PC-9 (cell line): ENCODE results near the gene CCDC88C. TPM values are rescaled to one million over a fixed set of nuclear protein-coding genes. Genes with fewer than 3 reads are reported as not detected.
A peak's percentile ranks its signal among the peaks of the same experiment; 100 is the strongest.

Source experiments
- BruUV-seq: library from RNA; stranded (reverse); fragments of 400-500 nt; replicated peaks from 2 replicates; lab custom pipeline; 2021; lab: Mats Ljungman, UMichigan
- CTCF ChIA-PET: fragments of 300-600 bp; sonication (Branson Sonifier 250); formaldehyde crosslinking; loops from one replicate; lab custom pipeline; 2022; ENCODE audit warnings: antibody characterized with exemption; lab: Charles Lee
- POLR2A ChIA-PET: fragments of 300-600 bp; sonication (Branson Sonifier 250); formaldehyde crosslinking; loops from one replicate; lab custom pipeline; 2022; ENCODE audit warnings: antibody characterized with exemption; ENCODE audit not compliant: unreplicated experiment; lab: Charles Lee
- DNase-seq, 2 experiments: peaks; one replicate each; pipeline versions ENCODE4 v3.0.0 to v3.0.0-alpha.2; 2015 to 2022; ENCODE audit warnings: mixed read lengths in 1 of 2
- H2AFZ ChIP-seq: fragments of 200-600 bp; sonication (generic); 2 replicates; pipeline ENCODE4 v1.8.1; 2017; ENCODE audit warnings: antibody characterized with exemption
- H3F3A ChIP-seq: fragments of 200-600 bp; sonication (generic); 2 replicates; pipeline ENCODE4 v1.8.1; 2017; ENCODE audit warnings: antibody characterized with exemption, mild to moderate bottlenecking, low read depth; ENCODE audit not compliant: insufficient read depth
- H3K27ac ChIP-seq: fragments of 200-600 bp; sonication (generic); 2 replicates; pipeline ENCODE4 v1.6.1; 2016; ENCODE audit warnings: mixed run types
- H3K27me3 ChIP-seq: fragments of 200-600 bp; sonication (generic); 2 replicates; pipeline ENCODE4 v1.6.1; 2016; ENCODE audit warnings: low read depth, mixed run types; ENCODE audit not compliant: insufficient read depth
- H3K36me3 ChIP-seq: fragments of 200-600 bp; sonication (generic); 2 replicates; pipeline ENCODE4 v1.6.1; 2016; ENCODE audit warnings: low read depth, mixed run types
- H3K4me1 ChIP-seq: fragments of 200-600 bp; sonication (generic); replicated peaks from 2 replicates; pipeline ENCODE4 v1.6.1; 2016; ENCODE audit warnings: mixed run types; ENCODE audit not compliant: insufficient read depth
- H3K4me2 ChIP-seq: fragments of 200-600 bp; sonication (generic); 2 replicates; pipeline ENCODE4 v1.6.1; 2017; ENCODE audit warnings: mixed run types
- H3K4me3 ChIP-seq: fragments of 200-600 bp; sonication (generic); 2 replicates; pipeline ENCODE4 v1.6.1; 2016; ENCODE audit warnings: mixed run types
- H3K79me2 ChIP-seq: fragments of 200-600 bp; sonication (generic); 2 replicates; pipeline ENCODE4 v1.6.1; 2017; ENCODE audit warnings: low read depth, mixed run types
- H3K9me2 ChIP-seq: fragments of 200-600 bp; sonication (generic); 2 replicates; pipeline ENCODE4 v1.8.1; 2017; ENCODE audit warnings: mild to moderate bottlenecking; ENCODE audit not compliant: insufficient read depth
- H3K9me3 ChIP-seq: fragments of 200-600 bp; sonication (generic); 2 replicates; pipeline ENCODE4 v1.8.1; 2016; ENCODE audit warnings: low read depth; ENCODE audit not compliant: insufficient read depth
- H4K20me1 ChIP-seq: fragments of 200-600 bp; sonication (generic); 2 replicates; pipeline ENCODE4 v1.8.1; 2017; ENCODE audit not compliant: insufficient read depth
- EZH2 ChIP-seq: fragments of 200-600 bp; sonication (generic); IDR thresholded peaks from 2 replicates; pipeline ENCODE4 v1.8.0; 2017; ENCODE audit warnings: antibody characterized with exemption, low read depth
- intact Hi-C: fragments of 100-400 bp; cut with micrococcal nuclease; formaldehyde crosslinking; loops from one replicate; pipeline ENCODE4 v1.10.0; 2022; ENCODE audit not compliant: unreplicated experiment
- total RNA-seq: library from RNA; stranded (reverse); gene quantifications from 2 replicates; pipeline ENCODE4 v1.2.3, GENCODE V29; 2021
- TF ChIP-seq, protein P1 (sequence below): fragments of 200-600 bp; sonication (generic); conservative IDR thresholded peaks from 2 replicates; pipeline ENCODE4 v1.6.1; 2017; ENCODE audit warnings: mixed run types, antibody characterized with exemption, mild to moderate bottlenecking, moderate library complexity

Gene CCDC88C
- total RNA-seq, 1 experiment from 2014 or later, result 7.4 TPM

DNA sequence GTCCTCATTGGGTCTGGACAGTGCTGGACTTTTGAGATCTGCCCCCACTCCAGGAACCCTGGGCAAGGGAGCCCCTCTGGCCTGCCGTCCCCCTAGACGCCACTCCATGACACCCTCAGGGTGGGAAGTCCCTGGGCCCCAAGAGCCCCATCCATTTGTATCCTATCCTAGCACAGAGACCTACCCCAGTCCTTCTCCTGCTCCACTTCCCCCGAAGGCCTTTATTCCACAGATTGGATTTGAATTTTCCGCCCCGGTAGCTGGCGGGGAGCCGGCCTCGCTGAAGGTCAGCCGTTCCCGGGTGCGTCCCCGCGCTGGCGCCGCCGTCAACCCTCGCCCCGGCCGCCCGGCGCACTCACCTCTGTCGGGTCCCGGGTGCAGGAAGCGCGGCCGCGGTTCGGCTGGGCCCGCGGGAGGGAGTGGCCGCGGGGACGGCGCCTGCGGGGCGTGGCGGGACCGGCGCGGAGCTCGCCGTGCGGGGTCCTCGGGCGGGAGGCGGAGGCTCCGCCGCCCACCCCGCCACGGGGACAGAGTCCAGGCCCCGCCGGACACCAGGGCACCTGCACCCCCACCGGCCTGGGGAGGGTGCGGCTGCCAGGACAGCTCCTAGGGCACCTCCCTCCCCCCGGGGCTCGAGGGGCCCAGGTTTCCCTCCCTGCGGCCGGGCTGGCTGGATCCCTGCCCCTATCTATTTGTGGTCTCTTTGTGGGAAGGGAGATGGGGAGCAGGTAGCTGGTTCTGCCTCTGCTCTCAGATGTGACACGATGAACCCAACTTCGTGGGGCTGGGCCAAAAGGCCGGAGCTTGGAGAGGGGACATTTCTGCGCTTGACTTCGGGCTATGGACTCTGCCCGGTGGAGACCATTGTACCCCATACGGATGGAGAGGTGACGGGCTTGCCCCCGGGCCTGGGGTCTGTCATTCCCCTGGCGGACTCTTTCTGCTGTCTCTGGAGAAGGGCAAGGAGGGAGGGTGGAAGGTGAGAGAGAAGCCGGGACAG is 153.2 kb downstream of the CCDC88C start:
- no peak overlapping the region for H3K4me3 ChIP-seq
- no peak overlapping the region for H2AFZ ChIP-seq
- no peaks in the 10 kb centered on the region for H4K20me1 ChIP-seq
- H3F3A ChIP-seq, result no peaks in the 10 kb centered on the region
- H3K36me3 ChIP-seq, result no peaks in the 10 kb centered on the region
- TF ChIP-seq, protein P1, sequence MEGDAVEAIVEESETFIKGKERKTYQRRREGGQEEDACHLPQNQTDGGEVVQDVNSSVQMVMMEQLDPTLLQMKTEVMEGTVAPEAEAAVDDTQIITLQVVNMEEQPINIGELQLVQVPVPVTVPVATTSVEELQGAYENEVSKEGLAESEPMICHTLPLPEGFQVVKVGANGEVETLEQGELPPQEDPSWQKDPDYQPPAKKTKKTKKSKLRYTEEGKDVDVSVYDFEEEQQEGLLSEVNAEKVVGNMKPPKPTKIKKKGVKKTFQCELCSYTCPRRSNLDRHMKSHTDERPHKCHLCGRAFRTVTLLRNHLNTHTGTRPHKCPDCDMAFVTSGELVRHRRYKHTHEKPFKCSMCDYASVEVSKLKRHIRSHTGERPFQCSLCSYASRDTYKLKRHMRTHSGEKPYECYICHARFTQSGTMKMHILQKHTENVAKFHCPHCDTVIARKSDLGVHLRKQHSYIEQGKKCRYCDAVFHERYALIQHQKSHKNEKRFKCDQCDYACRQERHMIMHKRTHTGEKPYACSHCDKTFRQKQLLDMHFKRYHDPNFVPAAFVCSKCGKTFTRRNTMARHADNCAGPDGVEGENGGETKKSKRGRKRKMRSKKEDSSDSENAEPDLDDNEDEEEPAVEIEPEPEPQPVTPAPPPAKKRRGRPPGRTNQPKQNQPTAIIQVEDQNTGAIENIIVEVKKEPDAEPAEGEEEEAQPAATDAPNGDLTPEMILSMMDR, result no peak
- no peak for TF ChIP-seq EZH2
- POLR2A ChIA-PET, result no interaction called here
- no peak overlapping the region for H3K27ac ChIP-seq
- DNase-seq, result peak in 1 of 2 experiments; percentile 2
- intact Hi-C loops, result no loop called here
- no TSS peak for BruUV-seq
- H3K27me3 ChIP-seq, result no peaks in the 10 kb centered on the region
- H3K9me3 ChIP-seq, result no peaks in the 10 kb centered on the region
- H3K9me2 ChIP-seq, result no peaks in the 10 kb centered on the region
- H3K4me1 ChIP-seq, result no peaks in the 10 kb centered on the region
- H3K4me2 ChIP-seq, result no peak overlapping the region
- no peaks in the 10 kb centered on the region for H3K79me2 ChIP-seq
- CTCF ChIA-PET, result no interaction called here

DNA sequence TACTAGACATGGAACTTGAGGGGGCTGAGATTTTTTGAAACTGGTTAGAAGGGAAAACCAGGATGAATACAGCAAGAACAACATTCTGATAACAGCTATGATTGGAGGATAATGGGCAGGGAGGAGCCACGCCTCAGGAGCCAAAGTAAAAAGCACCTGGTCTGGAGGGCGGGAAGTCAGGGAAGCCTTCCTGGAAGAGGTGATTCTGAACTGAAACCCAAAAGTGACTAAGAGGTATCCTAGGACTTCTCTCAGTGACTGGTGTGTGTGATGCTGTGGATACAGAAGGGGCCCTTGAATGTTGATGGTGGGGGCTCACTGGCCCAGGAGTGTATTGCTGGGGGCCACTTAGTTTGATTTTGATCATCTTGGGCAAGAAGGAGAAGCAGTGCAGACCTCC is 154.3 kb downstream of the CCDC88C start:
- Histone ChIP-seq H4K20me1 (no peaks in the 10 kb centered on the region), H3K4me2 (no peak overlapping the region), H3K27ac (no peak overlapping the region), H3K4me1 (no peaks in the 10 kb centered on the region), H3F3A (no peaks in the 10 kb centered on the region), H3K27me3 (no peaks in the 10 kb centered on the region), H3K4me3 (no peak overlapping the region), H2AFZ (no peak overlapping the region), H3K9me2 (no peaks in the 10 kb centered on the region), H3K36me3 (no peaks in the 10 kb centered on the region), H3K9me3 (no peaks in the 10 kb centered on the region), H3K79me2 (no peaks in the 10 kb centered on the region)
- DNase-seq, result no peak
- intact Hi-C loops, result no loop called here
- POLR2A ChIA-PET, result no interaction called here
- CTCF ChIA-PET, result no interaction called here
- TF ChIP-seq, protein P1, result no peak
- TF ChIP-seq EZH2, result no peak
- no TSS peak for BruUV-seq

DNA sequence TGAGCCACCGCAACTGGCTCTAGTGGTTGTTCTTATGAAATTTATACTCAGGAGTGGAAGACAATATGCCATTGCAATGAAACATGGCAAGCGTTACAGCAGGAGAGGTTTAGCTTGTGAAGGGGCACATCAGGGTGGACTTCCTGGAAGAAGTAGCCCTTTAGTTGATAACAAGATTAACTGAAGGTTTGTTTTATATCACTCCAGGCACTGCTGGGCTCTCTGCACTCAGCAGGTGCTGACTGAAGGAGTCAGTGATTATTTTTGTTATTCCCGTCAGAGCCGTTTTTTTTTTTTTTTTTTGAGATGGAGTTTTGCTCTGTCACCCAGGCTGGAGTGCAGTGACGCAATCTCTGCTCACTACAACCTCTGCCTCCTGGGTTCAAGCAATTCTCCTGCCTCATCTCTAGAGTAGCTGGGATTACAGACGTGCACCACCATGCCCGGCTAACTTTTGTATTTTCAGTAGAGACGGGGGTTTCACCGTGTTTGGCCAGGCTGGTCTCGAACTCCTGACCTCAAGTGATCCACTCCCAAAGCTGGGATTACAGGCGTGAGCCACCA is 155.6 kb downstream of the CCDC88C start:
- Histone ChIP-seq H3F3A (no peaks in the 10 kb centered on the region), H3K27me3 (no peaks in the 10 kb centered on the region), H3K4me3 (no peak overlapping the region), H3K9me3 (no peaks in the 10 kb centered on the region), H3K4me2 (no peak overlapping the region), H3K4me1 (no peaks in the 10 kb centered on the region), H3K79me2 (no peaks in the 10 kb centered on the region), H4K20me1 (no peaks in the 10 kb centered on the region), H3K9me2 (no peaks in the 10 kb centered on the region), H3K36me3 (no peaks in the 10 kb centered on the region), H3K27ac (no peak overlapping the region), H2AFZ (no peak overlapping the region)
- POLR2A ChIA-PET, result no interaction called here
- CTCF ChIA-PET, result no interaction called here
- TF ChIP-seq, protein P1, result no peak
- TF ChIP-seq EZH2, result no peak
- DNase-seq, result no peak
- BruUV-seq, result no TSS peak
- intact Hi-C loops, result no loop called here
